K562 (cell line): Measurements from ENCODE around the gene COQ3. TPM values are rescaled to one million over a fixed set of nuclear protein-coding genes. Genes with fewer than 3 reads are reported as not detected.

Experiments used
- ATAC-seq: fragments of 200-7000 bp; cut with Tn5 transposase; 3 replicates; pipeline ENCODE4 v1.9.1; 2020; ENCODE audit warnings: moderate library complexity
- BruUV-seq: library from RNA; stranded (reverse); fragments of 400-500 nt; replicated peaks from 2 replicates; lab custom pipeline; 2021; lab: Mats Ljungman, UMichigan
- CTCF ChIA-PET: fragments of 300-600 bp; formaldehyde crosslinking; extraction: SDS; loops from one replicate; lab custom pipeline; 2021; ENCODE audit warnings: low intra/inter-chr PET ratio; lab: Yijun Ruan, JAX
- POLR2A ChIA-PET: fragments of 300-600, 350-650 bp; sonication (Branson Sonifier 250); formaldehyde crosslinking; extraction: SDS; loops from one replicate; lab custom pipeline; 2021; ENCODE audit warnings: antibody characterized with exemption, inconsistent platforms; lab: Yijun Ruan, JAX
- DNase-seq, 4 experiments: peaks; one replicate each; pipeline versions ENCODE4 v3.0.0 to v3.0.0-alpha.2; 2011 to 2018; ENCODE audit warnings: low spot score in 3 of 4, mixed read lengths in 3 of 4; ENCODE audit errors: extremely low read depth in 1 of 4
- FAIRE-seq: peaks from 2 replicates; lab custom pipeline; 2011; peaks lifted over from hg19 to GRCh38; lab: Jason Lieb, UNC
- H2AFZ ChIP-seq: 2 replicates; pipeline ENCODE4 v1.6.0; 2011; ENCODE audit warnings: low read depth, low read length, control low read depth, inconsistent platforms
- H3K27ac ChIP-seq: fragments of 200-600 bp; 3 replicates; pipeline ENCODE4 v1.8.0; 2011; ENCODE audit warnings: low read depth, mild to moderate bottlenecking, control low read depth, inconsistent platforms, low read length, moderate library complexity, mixed read lengths; ENCODE audit errors: extremely low read depth
- H3K27me3 ChIP-seq, 2 experiments: fragments of 300-600 bp in 1 of 2; 2 replicates in 1 of 2; 3 replicates in 1 of 2; pipeline versions ENCODE4 v1.6.0 to v1.8.0; 2011; ENCODE audit warnings: inconsistent platforms in 2 of 2, low read length in 2 of 2, mild to moderate bottlenecking in 1 of 2, mixed read lengths in 1 of 2, moderate library complexity in 1 of 2; ENCODE audit not compliant: control insufficient read depth in 2 of 2, insufficient read depth in 2 of 2
- H3K36me3 ChIP-seq: fragments of 300-600 bp; 3 replicates; pipeline ENCODE4 v1.8.0; 2011; ENCODE audit warnings: mild to moderate bottlenecking, low read length, inconsistent platforms; ENCODE audit not compliant: control insufficient read depth, insufficient read depth
- H3K4me1 ChIP-seq, 2 experiments: fragments of 200-600 bp in 1 of 2; replicated peaks in 1 of 2; 2 replicates in 1 of 2; 3 replicates in 1 of 2; pipeline versions ENCODE4 v1.5.1 to v1.8.0; 2011; ENCODE audit warnings: inconsistent platforms in 2 of 2, low read length in 2 of 2, mild to moderate bottlenecking in 1 of 2, mixed read lengths in 1 of 2, moderate library complexity in 1 of 2; ENCODE audit not compliant: control insufficient read depth in 2 of 2, insufficient read depth in 2 of 2
- H3K4me2 ChIP-seq: 2 replicates; pipeline ENCODE4 v1.6.1; 2011; ENCODE audit warnings: low read length, control low read depth, inconsistent platforms, mixed read lengths; ENCODE audit not compliant: insufficient read depth
- H3K4me3 ChIP-seq: fragments of 200-600 bp; sonication (generic), shearing (Covaris generic); 2 replicates; pipeline ENCODE4 v1.5.1; 2016; ENCODE audit warnings: control low read depth, inconsistent platforms
- H3K79me2 ChIP-seq: fragments of 200-600 bp; 3 replicates; pipeline ENCODE4 v1.8.0; 2011; ENCODE audit warnings: low read length, inconsistent platforms; ENCODE audit not compliant: control insufficient read depth, insufficient read depth
- H3K9ac ChIP-seq, 2 experiments: 2 replicates each; pipeline versions ENCODE4 v1.6.0 to v1.6.1; 2011; ENCODE audit warnings: low read depth in 2 of 2, low read length in 2 of 2, control low read depth in 1 of 2, inconsistent platforms in 1 of 2, mild to moderate bottlenecking in 1 of 2, mixed read lengths in 1 of 2; ENCODE audit not compliant: insufficient read depth in 1 of 2
- H3K9me1 ChIP-seq: one replicate; pipeline ENCODE4 v1.6.0; 2011; ENCODE audit warnings: inconsistent platforms, mild to moderate bottlenecking, low read length, moderate library complexity; ENCODE audit not compliant: control insufficient read depth, insufficient read depth
- H3K9me3 ChIP-seq: replicated peaks from 2 replicates; pipeline ENCODE4 v1.5.1; 2011; ENCODE audit warnings: low read depth, low read length, inconsistent platforms; ENCODE audit not compliant: control insufficient read depth, insufficient read depth
- H4K20me1 ChIP-seq: replicated peaks from 2 replicates; pipeline ENCODE4 v1.6.1; 2011; ENCODE audit warnings: low read length, inconsistent platforms, mixed read lengths; ENCODE audit not compliant: control insufficient read depth, insufficient read depth
- GABPB2 ChIP-seq: fragments of 250-450 bp; sonication (Bioruptor Pico); conservative IDR thresholded peaks from 2 replicates; pipeline ENCODE4 v1.5.1; 2021; ENCODE audit warnings: mild to moderate bottlenecking
- JUND ChIP-seq, 2 experiments: IDR thresholded peaks; 2 replicates in 1 of 2; 3 replicates in 1 of 2; pipeline ENCODE4 v1.6.1; 2011; ENCODE audit warnings: borderline replicate concordance in 2 of 2, low read depth in 2 of 2, low read length in 2 of 2, improper control_type of control experiment in 1 of 2, missing biosample characterization in 1 of 2, missing genetic modification characterization in 1 of 2, missing genetic modification reagents in 1 of 2
- MTA2 ChIP-seq: fragments of 450-650 bp; IDR thresholded peaks from 2 replicates; pipeline ENCODE4 v1.6.1; 2016; ENCODE audit warnings: low read depth
- ZNF174 ChIP-seq: fragments of 250-450 bp; sonication (Bioruptor Pico); IDR thresholded peaks from 2 replicates; pipeline ENCODE4 v1.4.0; 2020; ENCODE audit warnings: mild to moderate bottlenecking
- ZNF274 ChIP-seq: IDR thresholded peaks from 2 replicates; pipeline ENCODE4 v1.6.1; 2011; ENCODE audit warnings: low read depth, mild to moderate bottlenecking, low read length, moderate library complexity, borderline replicate concordance
- in situ Hi-C: fragments of 300-500 bp; cut with MboI; formaldehyde crosslinking; loops from 4 replicates; pipeline ENCODE4 v1.15.0; 2018; ENCODE audit warnings: inconsistent platforms, mixed read lengths
- intact Hi-C: fragments of 100-400 bp; cut with micrococcal nuclease; formaldehyde crosslinking; loops from 2 replicates; pipeline ENCODE4 v1.14.2; 2022
- polyA plus RNA-seq, 8 experiments: library from polyadenylated mRNA; depleted of rRNA in 4 of 8; stranded (reverse) in 5 of 8; unstranded in 3 of 8; fragments of >200 nt; fragmentation: Nextera tagmentation in 2 of 8; fragmentation: Illumina TruSeq in 1 of 8; extraction: Ambion mirVana in 2 of 8; extraction: Trizol in 1 of 8; gene quantifications; 2 replicates each; pipeline versions ENCODE4 v1.2.1 to v1.2.3, GENCODE V29; 2011 to 2014; ENCODE audit warnings: inconsistent platforms in 1 of 8, missing spikeins in 1 of 8
- total RNA-seq, 7 experiments: library from RNA; depleted of rRNA in 6 of 7; stranded (reverse); fragments of >200 nt in 6 of 7; fragmentation: Illumina TruSeq in 2 of 7; extraction: Trizol in 2 of 7; gene quantifications; 2 replicates each; pipeline versions ENCODE4 v1.2.1 to v1.2.3, GENCODE V29; 2011 to 2021; ENCODE audit warnings: low replicate concordance in 1 of 7
- TF ChIP-seq, protein P1 (sequence below): fragments of 450-650 bp; IDR thresholded peaks from 2 replicates; pipeline ENCODE4 v1.6.1; 2016
- TF ChIP-seq, protein P2 (sequence below): sonication (generic); formaldehyde crosslinking; IDR thresholded peaks from 2 replicates; pipeline ENCODE4 v1.8.0; 2023; ENCODE audit warnings: mild to moderate bottlenecking, missing genetic modification reagents
- TF ChIP-seq, protein P3 (sequence below): fragments of 250-450 bp; sonication (Bioruptor Pico); IDR thresholded peaks from 2 replicates; pipeline ENCODE4 v1.5.0; 2021; ENCODE audit warnings: mild to moderate bottlenecking, moderate library complexity

COQ3 gene
- total and polyA plus RNA-seq, 9 of the 15 experiments (the other 6 are each of a cell fraction or from before 2014, with no cell fraction given) = 16.9 to 137 (median 33.9) TPM

DNA sequence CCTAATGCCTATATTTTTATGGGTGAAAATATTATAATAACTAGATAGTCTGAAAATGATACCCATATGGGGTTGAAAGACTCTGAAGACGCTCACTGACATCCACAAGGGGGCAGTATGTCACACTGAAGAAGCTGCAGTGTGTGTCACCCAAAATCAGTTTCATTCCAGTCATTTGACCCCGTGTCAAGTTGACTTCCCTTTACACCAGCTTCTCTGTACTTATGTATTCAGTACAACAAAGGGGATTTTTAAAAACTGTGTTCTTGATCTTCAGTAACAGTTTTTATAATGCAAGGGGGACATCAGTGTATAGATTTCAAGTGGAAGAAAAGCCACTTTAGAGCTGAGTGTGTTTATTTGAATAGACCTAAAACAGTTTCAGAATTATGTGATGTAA, 63.8 kb downstream of the COQ3 start (continued):
- TF ChIP-seq JUND (IDR thresholded peaks at IDR 0.05; ENCODE audit: borderline replicate concordance, low read depth, low read length) (peak; percentile 43; the same call in 1 of the 2 replicates), JUND (tag; IDR thresholded peaks at IDR 0.05; ENCODE audit: borderline replicate concordance, low read depth, low read length) (peak; percentile 29; the same call in 1 of the 3 replicates)

DNA sequence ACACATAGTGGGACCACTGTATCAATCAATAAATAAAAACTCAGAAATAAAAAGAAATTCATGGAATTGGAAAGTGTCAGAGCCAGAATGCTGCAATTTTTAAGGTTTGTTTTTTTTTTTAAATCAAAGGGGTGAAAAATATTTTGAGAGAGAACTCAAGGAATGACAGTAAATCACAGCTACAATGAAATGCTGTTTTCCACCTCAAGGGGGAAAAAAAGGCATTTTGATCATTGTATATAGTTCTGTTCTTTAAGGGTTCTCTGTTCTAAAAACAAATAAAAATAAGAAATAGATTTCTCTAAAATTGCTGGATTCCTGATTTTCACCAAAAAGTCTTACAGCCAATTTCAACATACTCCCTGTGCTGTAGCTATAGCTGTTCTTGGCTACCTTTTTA, 69.0 kb downstream of the COQ3 start:
- no peaks in the 10 kb centered on the region for H3K9me3 ChIP-seq
- in situ Hi-C loops (loop anchor here (25.0 kb wide), 1 partner anchor 412 kb away; no protein-coding TSS in a partner anchor), intact Hi-C loops (no loop called here)
- no peak overlapping the region for H2AFZ ChIP-seq
- ATAC-seq (no peak), DNase-seq (no peak), FAIRE-seq (no peak)
- peaks cover 28 to 30% of the 10 kb centered on the region in 2 experiments for H3K27me3 ChIP-seq
- H3K9ac ChIP-seq = no peak overlapping the region
- no peaks in the 10 kb centered on the region for H3K4me1 ChIP-seq
- ChIA-PET CTCF (no interaction called here), POLR2A (interaction anchor here (0.7 kb wide), 1 partner anchor 47 kb away, joined by 3 read pairs; no protein-coding TSS in a partner anchor)
- H3K79me2 ChIP-seq = no peaks in the 10 kb centered on the region
- H3K36me3 ChIP-seq = no peaks in the 10 kb centered on the region
- H3K4me3 ChIP-seq = no peak overlapping the region
- H3K4me2 ChIP-seq = no peak overlapping the region
- no peaks in the 10 kb centered on the region for H4K20me1 ChIP-seq
- BruUV-seq = no TSS peak
- H3K9me1 ChIP-seq = no peaks in the 10 kb centered on the region
- no peak overlapping the region for H3K27ac ChIP-seq
- no peak for TF ChIP-seq ZNF274
- TF ChIP-seq, protein P1, sequence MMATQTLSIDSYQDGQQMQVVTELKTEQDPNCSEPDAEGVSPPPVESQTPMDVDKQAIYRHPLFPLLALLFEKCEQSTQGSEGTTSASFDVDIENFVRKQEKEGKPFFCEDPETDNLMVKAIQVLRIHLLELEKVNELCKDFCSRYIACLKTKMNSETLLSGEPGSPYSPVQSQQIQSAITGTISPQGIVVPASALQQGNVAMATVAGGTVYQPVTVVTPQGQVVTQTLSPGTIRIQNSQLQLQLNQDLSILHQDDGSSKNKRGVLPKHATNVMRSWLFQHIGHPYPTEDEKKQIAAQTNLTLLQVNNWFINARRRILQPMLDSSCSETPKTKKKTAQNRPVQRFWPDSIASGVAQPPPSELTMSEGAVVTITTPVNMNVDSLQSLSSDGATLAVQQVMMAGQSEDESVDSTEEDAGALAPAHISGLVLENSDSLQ = no peak
- TF ChIP-seq MTA2 = no peak
- TF ChIP-seq, protein P2, sequence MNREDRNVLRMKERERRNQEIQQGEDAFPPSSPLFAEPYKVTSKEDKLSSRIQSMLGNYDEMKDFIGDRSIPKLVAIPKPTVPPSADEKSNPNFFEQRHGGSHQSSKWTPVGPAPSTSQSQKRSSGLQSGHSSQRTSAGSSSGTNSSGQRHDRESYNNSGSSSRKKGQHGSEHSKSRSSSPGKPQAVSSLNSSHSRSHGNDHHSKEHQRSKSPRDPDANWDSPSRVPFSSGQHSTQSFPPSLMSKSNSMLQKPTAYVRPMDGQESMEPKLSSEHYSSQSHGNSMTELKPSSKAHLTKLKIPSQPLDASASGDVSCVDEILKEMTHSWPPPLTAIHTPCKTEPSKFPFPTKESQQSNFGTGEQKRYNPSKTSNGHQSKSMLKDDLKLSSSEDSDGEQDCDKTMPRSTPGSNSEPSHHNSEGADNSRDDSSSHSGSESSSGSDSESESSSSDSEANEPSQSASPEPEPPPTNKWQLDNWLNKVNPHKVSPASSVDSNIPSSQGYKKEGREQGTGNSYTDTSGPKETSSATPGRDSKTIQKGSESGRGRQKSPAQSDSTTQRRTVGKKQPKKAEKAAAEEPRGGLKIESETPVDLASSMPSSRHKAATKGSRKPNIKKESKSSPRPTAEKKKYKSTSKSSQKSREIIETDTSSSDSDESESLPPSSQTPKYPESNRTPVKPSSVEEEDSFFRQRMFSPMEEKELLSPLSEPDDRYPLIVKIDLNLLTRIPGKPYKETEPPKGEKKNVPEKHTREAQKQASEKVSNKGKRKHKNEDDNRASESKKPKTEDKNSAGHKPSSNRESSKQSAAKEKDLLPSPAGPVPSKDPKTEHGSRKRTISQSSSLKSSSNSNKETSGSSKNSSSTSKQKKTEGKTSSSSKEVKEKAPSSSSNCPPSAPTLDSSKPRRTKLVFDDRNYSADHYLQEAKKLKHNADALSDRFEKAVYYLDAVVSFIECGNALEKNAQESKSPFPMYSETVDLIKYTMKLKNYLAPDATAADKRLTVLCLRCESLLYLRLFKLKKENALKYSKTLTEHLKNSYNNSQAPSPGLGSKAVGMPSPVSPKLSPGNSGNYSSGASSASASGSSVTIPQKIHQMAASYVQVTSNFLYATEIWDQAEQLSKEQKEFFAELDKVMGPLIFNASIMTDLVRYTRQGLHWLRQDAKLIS = no peak
- no peak for TF ChIP-seq ZNF174 (CRISPR knock-in tag)
- TF ChIP-seq, protein P3, sequence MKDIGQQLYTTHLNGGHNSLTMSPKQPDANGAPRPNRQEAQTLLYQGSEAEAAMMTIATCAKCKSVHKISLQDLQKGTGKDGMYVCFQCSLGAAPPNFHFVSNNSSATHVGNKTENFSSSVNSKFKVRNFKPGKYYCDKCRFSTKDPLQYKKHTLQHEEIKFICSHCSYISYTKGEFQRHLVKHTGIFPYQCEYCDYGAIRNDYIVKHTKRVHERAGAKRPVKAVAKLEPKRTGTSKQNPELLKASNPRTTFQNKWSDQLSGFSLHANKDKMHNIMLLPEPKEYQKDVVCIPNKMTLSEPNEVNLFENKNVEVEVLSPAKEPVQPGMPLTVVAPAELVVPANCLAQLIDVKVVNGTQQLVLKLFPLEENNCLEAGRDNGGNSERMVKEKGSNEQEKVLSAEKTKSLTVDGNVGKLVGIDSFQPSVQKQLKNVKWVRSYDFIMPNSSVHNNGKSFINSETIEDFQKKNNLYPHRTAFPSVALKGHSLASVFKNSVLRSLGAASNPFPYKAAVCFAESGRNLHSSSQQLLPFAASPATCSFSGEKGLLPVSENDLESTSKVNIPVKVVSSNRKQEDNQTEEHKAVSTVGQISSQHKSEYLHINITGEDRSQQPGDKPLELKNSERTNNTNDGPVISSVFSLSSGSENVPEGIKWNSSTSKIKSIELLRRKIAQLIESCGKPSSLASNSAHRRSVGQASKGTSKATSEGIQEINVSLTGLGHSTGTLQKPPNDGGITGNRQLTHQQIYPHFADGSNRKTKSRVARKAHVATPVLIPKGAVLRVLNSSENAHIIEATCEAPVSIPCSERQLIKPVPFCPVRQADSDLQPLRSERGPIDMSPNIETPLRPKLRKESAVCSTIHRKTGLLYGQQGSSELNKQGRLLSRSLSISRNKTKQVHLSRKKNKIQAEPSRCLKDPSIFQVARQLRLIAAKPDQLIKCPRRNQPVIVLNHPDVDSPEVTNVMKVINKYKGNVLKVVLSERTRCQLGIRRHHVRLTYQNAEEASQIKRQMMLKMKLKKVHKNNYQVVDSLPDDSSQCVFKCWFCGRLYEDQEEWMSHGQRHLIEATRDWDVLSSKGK (CRISPR knock-in tag) = no peak
- TF ChIP-seq GABPB2 (CRISPR knock-in tag) = no peak
